B cell (primary cell): Measurements from ENCODE around the gene RNASE4. TPM values are rescaled to one million over a fixed set of nuclear protein-coding genes. Genes with fewer than 3 reads are reported as not detected.

ENCODE experiments used
- ATAC-seq: fragments of 200-7000 bp; cut with Tn5 transposase; one replicate; pipeline ENCODE4 v1.10.0; 2021; ENCODE audit warnings: low read depth, mild to moderate bottlenecking, moderate number of reproducible peaks, moderate library complexity
- CTCF ChIA-PET: fragments of 350-600 bp; sonication (Branson Sonifier 250); formaldehyde crosslinking; loops from one replicate; lab custom pipeline; 2021; ENCODE audit warnings: antibody characterized with exemption, inconsistent platforms; lab: Charles Lee
- POLR2A ChIA-PET: fragments of 350-600 bp; sonication (Branson Sonifier 250); formaldehyde crosslinking; loops from one replicate; lab custom pipeline; 2021; ENCODE audit warnings: antibody characterized with exemption; lab: Charles Lee
- DNase-seq: peaks from one replicate; pipeline ENCODE4 v3.0.0; 2013
- H2AFZ ChIP-seq: 2 replicates; pipeline ENCODE4 v1.6.1; 2012; ENCODE audit warnings: mild to moderate bottlenecking, low read depth, low read length; ENCODE audit not compliant: insufficient read depth, poor library complexity, severe bottlenecking
- H3K27ac ChIP-seq, 2 donors: 1 replicate in 1 of 2; 2 replicates in 1 of 2; pipeline ENCODE4 v1.5.1; 2012 to 2013; ENCODE audit warnings: low read length in 2 of 2, mild to moderate bottlenecking in 2 of 2, moderate library complexity in 1 of 2
- H3K27me3 ChIP-seq, 4 experiments: fragments of 200-600 bp in 1 of 4; sonication (generic) in 1 of 4; replicated peaks in 1 of 4; 1 replicate in 2 of 4; 2 replicates in 2 of 4; pipeline versions ENCODE4 v1.6.1 to v1.7.0; 2013 to 2016; ENCODE audit warnings: low read length in 3 of 4, mild to moderate bottlenecking in 2 of 4, mixed read lengths in 1 of 4, moderate library complexity in 1 of 4; ENCODE audit not compliant: insufficient read depth in 4 of 4, control insufficient read depth in 3 of 4; ENCODE audit errors: control extremely low read depth in 1 of 4
- H3K36me3 ChIP-seq, 2 experiments: replicated peaks in 1 of 2; 1 replicate in 1 of 2; 2 replicates in 1 of 2; pipeline versions ENCODE4 v1.6.1 to v1.7.1; 2013; ENCODE audit warnings: low read length in 1 of 2; ENCODE audit not compliant: insufficient read depth in 2 of 2, control insufficient read depth in 1 of 2; ENCODE audit errors: control extremely low read depth in 1 of 2, extremely low read depth in 1 of 2
- H3K4me1 ChIP-seq, 2 donors: fragments of 200-600 bp in 1 of 2; sonication (generic) in 1 of 2; 1 replicate in 1 of 2; 2 replicates in 1 of 2; pipeline versions ENCODE4 v1.5.1 to v1.6.1; 2013 to 2017; ENCODE audit warnings: low read length in 2 of 2; ENCODE audit not compliant: control insufficient read depth in 2 of 2, insufficient read depth in 2 of 2
- H3K4me2 ChIP-seq: replicated peaks from 2 replicates; pipeline ENCODE3; 2012; ENCODE audit warnings: mild to moderate bottlenecking, low read depth, low read length; ENCODE audit not compliant: poor library complexity, severe bottlenecking
- H3K4me3 ChIP-seq, 5 experiments: fragments of 200-600 bp in 1 of 5; sonication (generic) in 1 of 5; 1 replicate in 3 of 5; 2 replicates in 2 of 5; pipeline versions ENCODE4 v1.5.1 to v1.7.0; 2011 to 2016; ENCODE audit warnings: low read length in 4 of 5, mild to moderate bottlenecking in 4 of 5, low read depth in 2 of 5, control low read depth in 1 of 5, moderate library complexity in 1 of 5; ENCODE audit not compliant: insufficient read depth in 1 of 5; ENCODE audit errors: control extremely low read depth in 1 of 5, extremely low read depth in 1 of 5
- H3K79me2 ChIP-seq: fragments of 200-600 bp; sonication (generic); one replicate; pipeline ENCODE4 v1.6.0; 2016; ENCODE audit warnings: low read length; ENCODE audit not compliant: control insufficient read depth, insufficient read depth
- H3K9ac ChIP-seq: fragments of 200-600 bp; sonication (generic); 2 replicates; pipeline ENCODE4 v1.6.1; 2017; ENCODE audit warnings: mild to moderate bottlenecking, low read length, moderate library complexity
- H3K9me3 ChIP-seq, 3 donors: one replicate each; pipeline versions ENCODE4 v1.6.1 to v1.7.1; 2013; ENCODE audit warnings: low read length in 2 of 3; ENCODE audit not compliant: control insufficient read depth in 2 of 3, insufficient read depth in 1 of 3; ENCODE audit errors: control extremely low read depth in 1 of 3
- H4K20me1 ChIP-seq: 2 replicates; pipeline ENCODE4 v1.6.0; 2012; ENCODE audit warnings: mild to moderate bottlenecking, low read length; ENCODE audit not compliant: insufficient read depth, control insufficient read depth, poor library complexity, severe bottlenecking
- H3K27ac Mint-ChIP-seq: one replicate; pipeline ENCODE4 v1.8.0; 2021; ENCODE audit warnings: mixed read lengths
- H3K27me3 Mint-ChIP-seq: one replicate; pipeline ENCODE4 v1.8.0; 2021; ENCODE audit warnings: mixed read lengths
- H3K4me1 Mint-ChIP-seq: one replicate; pipeline ENCODE4 v1.8.0; 2021; ENCODE audit warnings: mixed read lengths
- H3K4me3 Mint-ChIP-seq: one replicate; pipeline ENCODE4 v1.8.0; 2021; ENCODE audit warnings: mixed read lengths
- H3K9me3 Mint-ChIP-seq: one replicate; pipeline ENCODE4 v1.8.0; 2022; ENCODE audit warnings: mixed read lengths; ENCODE audit not compliant: insufficient read depth
- EZH2 ChIP-seq: IDR thresholded peaks from 2 replicates; pipeline ENCODE4 v1.6.1; 2012; ENCODE audit warnings: borderline replicate concordance, low read depth, mild to moderate bottlenecking, moderate library complexity, low read length; ENCODE audit not compliant: insufficient read depth, poor library complexity, severe bottlenecking
- WGBS: methylation state at CpG from one replicate; pipeline ENCODE4 v1.1.5; 2013; ENCODE audit warnings: missing lambda C conversion rate; ENCODE audit not compliant: insufficient coverage; 5-methylcytosine and 5-hydroxymethylcytosine counted together
- intact Hi-C: fragments of 100-400 bp; cut with micrococcal nuclease; formaldehyde crosslinking; loops from one replicate; pipeline ENCODE4 v1.10.0; 2022
- polyA plus RNA-seq: library from polyadenylated mRNA; depleted of rRNA; stranded (reverse); fragments of >200 nt; gene quantifications from 2 replicates; pipeline ENCODE4 v1.2.3, GENCODE V29; 2012
- total RNA-seq, 2 donors: library from RNA; stranded (reverse); fragments of 120-200 nt in 1 of 2; gene quantifications; 1 replicate in 1 of 2; 2 replicates in 1 of 2; pipeline versions ENCODE4 v1.2.3 to v1.2.4, GENCODE V29; 2013 to 2022
- TF ChIP-seq, protein P1 (sequence below): fragments of 200-600 bp; IDR thresholded peaks from one replicate; pipeline ENCODE4 v1.8.0; 2022; ENCODE audit warnings: antibody characterized with exemption, mild to moderate bottlenecking

RNASE4 gene
- total and polyA plus RNA-seq, 2 donors (not counting 1 experiment from before 2014, with no cell fraction given), result 1.8 TPM

DNA sequence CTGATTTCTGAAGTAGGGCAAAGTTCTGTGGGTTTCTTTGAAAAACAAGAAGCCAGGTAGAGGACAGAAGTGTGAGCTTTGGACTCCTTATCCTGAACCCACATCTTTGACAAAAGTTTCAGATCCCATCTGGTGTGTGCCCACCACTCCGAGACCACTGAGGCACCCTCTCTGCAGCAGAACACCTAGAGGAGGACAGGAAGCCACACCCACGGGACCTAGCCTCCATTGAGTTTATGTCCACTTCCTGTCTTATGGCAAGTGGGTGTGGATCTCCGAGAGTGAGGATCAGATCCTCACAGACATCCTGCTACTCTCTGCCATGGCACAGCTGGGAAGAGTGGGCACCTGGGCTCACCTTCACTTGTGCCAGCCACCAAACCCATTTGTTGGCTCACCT, 26.1 kb upstream of the RNASE4 start:
- no peaks in the 10 kb centered on the region for H3K9me3 Mint-ChIP-seq
- H4K20me1 ChIP-seq, result no peaks in the 10 kb centered on the region
- H3K4me1 ChIP-seq, result peaks cover 28% of the 10 kb centered on the region in 2 donors
- no peak overlapping the region for H3K9ac ChIP-seq
- intact Hi-C loops, result no loop called here
- H3K27me3 Mint-ChIP-seq, result peaks cover 40% of the 10 kb centered on the region
- peaks cover 0 to 46% (median 25%) of the 10 kb centered on the region in 4 experiments for H3K27me3 ChIP-seq
- no CpG with 5 or more reads among the region's 3 CpGs for WGBS
- DNase-seq (no peak), ATAC-seq (no peak)
- H3K4me1 Mint-ChIP-seq, result peaks cover 28% of the 10 kb centered on the region
- CTCF ChIA-PET, result interaction anchor here (0.6 to 11.2 kb wide), 9 partner anchors 10 to 331 kb away, joined by 3 to 445 read pairs (median 3); partner anchors contain the start of genes ANG and RNASE4
- H3K9me3 ChIP-seq, result peaks cover 0 to under 1% (median 0%) of the 10 kb centered on the region in 3 donors
- no peaks in the 10 kb centered on the region for H3K79me2 ChIP-seq
- no peak overlapping the region for H3K27ac ChIP-seq
- H3K27ac Mint-ChIP-seq, result no peak overlapping the region
- H3K4me3 Mint-ChIP-seq, result no peak overlapping the region
- POLR2A ChIA-PET, result no interaction called here
- H3K36me3 ChIP-seq, result no peaks in the 10 kb centered on the region
- no peak overlapping the region for H3K4me3 ChIP-seq
- no peak overlapping the region for H2AFZ ChIP-seq
- no peak overlapping the region for H3K4me2 ChIP-seq
- TF ChIP-seq, protein P1, sequence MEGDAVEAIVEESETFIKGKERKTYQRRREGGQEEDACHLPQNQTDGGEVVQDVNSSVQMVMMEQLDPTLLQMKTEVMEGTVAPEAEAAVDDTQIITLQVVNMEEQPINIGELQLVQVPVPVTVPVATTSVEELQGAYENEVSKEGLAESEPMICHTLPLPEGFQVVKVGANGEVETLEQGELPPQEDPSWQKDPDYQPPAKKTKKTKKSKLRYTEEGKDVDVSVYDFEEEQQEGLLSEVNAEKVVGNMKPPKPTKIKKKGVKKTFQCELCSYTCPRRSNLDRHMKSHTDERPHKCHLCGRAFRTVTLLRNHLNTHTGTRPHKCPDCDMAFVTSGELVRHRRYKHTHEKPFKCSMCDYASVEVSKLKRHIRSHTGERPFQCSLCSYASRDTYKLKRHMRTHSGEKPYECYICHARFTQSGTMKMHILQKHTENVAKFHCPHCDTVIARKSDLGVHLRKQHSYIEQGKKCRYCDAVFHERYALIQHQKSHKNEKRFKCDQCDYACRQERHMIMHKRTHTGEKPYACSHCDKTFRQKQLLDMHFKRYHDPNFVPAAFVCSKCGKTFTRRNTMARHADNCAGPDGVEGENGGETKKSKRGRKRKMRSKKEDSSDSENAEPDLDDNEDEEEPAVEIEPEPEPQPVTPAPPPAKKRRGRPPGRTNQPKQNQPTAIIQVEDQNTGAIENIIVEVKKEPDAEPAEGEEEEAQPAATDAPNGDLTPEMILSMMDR, result no peak
- no peak for TF ChIP-seq EZH2

DNA sequence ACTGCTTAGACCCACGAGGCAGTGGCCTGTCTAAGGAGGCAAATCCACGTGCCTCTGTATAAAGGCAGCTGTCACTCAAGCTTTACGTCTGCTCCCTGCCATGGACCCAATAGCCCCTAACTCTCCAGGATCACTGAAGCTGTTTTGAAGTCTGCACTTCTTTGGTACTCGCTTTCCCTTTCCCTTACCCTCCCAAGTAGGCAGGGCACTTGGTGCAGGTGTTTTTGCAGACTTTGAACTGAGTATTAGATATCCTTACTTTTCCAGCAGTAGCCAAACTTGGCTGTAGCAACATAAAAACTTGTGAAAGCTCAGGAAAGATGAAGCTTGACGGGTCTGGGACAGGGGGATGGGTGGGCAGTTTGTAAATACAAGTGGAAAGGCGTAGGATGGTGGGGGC, 25.0 kb upstream of the RNASE4 start:
- H3K9ac ChIP-seq, result no peak overlapping the region
- intact Hi-C loops, result no loop called here
- no peak overlapping the region for H3K4me2 ChIP-seq
- POLR2A ChIA-PET, result no interaction called here
- no peaks in the 10 kb centered on the region for H4K20me1 ChIP-seq
- no peak overlapping the region for H3K4me3 ChIP-seq
- H3K9me3 Mint-ChIP-seq, result no peaks in the 10 kb centered on the region
- CTCF ChIA-PET, result interaction anchor here (0.9 to 11.2 kb wide), 4 partner anchors 9 to 332 kb away, joined by 3 to 445 read pairs (median 4); partner anchors contain the start of genes ANG and RNASE4
- H3K9me3 ChIP-seq, result no peaks in the 10 kb centered on the region
- H3K27ac Mint-ChIP-seq, result no peak overlapping the region
- no peak overlapping the region for H2AFZ ChIP-seq
- DNase-seq (no peak), ATAC-seq (no peak)
- no peak overlapping the region for H3K4me3 Mint-ChIP-seq
- WGBS, result 88% methylated on average over 5 of the region's 6 CpGs
- H3K27ac ChIP-seq, result no peak overlapping the region
- peaks cover 28 to 32% of the 10 kb centered on the region in 2 donors for H3K4me1 ChIP-seq
- peaks cover 32% of the 10 kb centered on the region for H3K27me3 Mint-ChIP-seq
- peaks cover 0 to 36% (median 20%) of the 10 kb centered on the region in 4 experiments for H3K27me3 ChIP-seq
- H3K36me3 ChIP-seq, result no peaks in the 10 kb centered on the region
- H3K4me1 Mint-ChIP-seq, result peaks cover 29% of the 10 kb centered on the region
- no peaks in the 10 kb centered on the region for H3K79me2 ChIP-seq
- TF ChIP-seq EZH2, result no peak
- TF ChIP-seq, protein P1, result no peak
